ENCODE measurements around the gene TBC1D16. TPM values are rescaled to one million over a fixed set of nuclear protein-coding genes. Genes with fewer than 3 reads are reported as not detected.

TBC1D16 gene
- total RNA-seq, 1 experiment from 2014 or later = 85.8 TPM

DNA sequence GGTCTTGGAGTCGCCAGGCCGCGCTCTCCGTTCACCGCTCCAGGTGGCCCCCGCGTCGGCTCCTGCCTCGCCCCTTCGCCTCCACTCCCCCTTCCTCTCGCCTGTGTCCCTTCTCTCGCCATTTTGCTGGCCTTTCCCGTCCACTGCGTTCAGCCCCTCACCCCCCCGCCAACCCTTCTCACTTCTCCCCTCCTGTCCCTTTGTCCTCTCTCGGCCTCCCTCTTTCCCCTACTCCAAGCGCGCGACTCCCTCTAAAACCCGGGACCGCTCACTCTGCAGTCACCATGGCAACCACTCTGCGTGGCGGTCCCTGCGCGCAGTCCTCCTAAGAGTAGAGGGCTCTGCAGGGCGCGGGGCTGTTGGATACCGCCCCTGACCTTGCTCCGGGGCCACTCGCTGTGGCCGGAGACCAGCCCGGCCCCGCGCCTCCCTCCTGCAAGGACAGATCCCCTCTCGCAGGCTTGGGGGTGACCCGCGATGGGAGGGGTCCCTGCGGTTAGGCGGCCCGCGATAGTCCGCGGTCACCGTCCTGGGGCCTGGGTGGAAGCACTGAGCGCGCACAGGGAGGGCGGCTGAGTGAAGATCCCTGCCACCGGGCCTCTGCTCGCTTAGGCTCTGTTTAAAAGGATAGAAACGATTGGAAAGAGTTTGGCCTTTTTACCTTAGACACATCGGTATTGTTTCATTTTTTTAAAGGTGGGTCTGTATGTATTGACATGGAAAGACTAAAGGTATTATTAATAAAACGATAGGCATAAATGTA is 1.2 kb upstream of the TBC1D16 start:
- Histone ChIP-seq H3K27ac (ENCODE audit: insufficient read length, low read depth, low read length) (no peak overlapping the region), H2BK15ac (ENCODE audit: low read depth, low read length) (no peak overlapping the region), H2BK12ac (ENCODE audit: insufficient read length, low read depth, low read length) (no peak overlapping the region), H2BK5ac (ENCODE audit: insufficient read length, low read length) (no peak overlapping the region), H4K8ac (replicated peaks; ENCODE audit: insufficient read length, low read depth, low read length) (no peak overlapping the region), H3K79me1 (ENCODE audit: insufficient read depth, low read depth, low read length, poor library complexity, severe bottlenecking) (peaks cover 4% of the 10 kb centered on the region), H3K4me2 (ENCODE audit: insufficient read depth, insufficient read length, low read length) (peak overlapping the region; percentile 46), H4K91ac (ENCODE audit: insufficient read length, low read depth, low read length) (no peak overlapping the region), H3K79me2 (ENCODE audit: insufficient read depth, low read length) (peaks cover 21% of the 10 kb centered on the region; the same call in 1 of the 2 replicates), H3K4ac (ENCODE audit: low read depth, low read length) (no peak overlapping the region), H2AFZ (ENCODE audit: low read length) (no peak overlapping the region), H2BK120ac (ENCODE audit: low read depth, low read length, poor library complexity, severe bottlenecking) (no peak overlapping the region), H2BK20ac (ENCODE audit: low read depth, low read length, poor library complexity, severe bottlenecking) (no peak overlapping the region), H3K27me3 (ENCODE audit: insufficient read depth, low read length) (no peaks in the 10 kb centered on the region), H3K4me1 (ENCODE audit: insufficient read depth, low read length) (no peaks in the 10 kb centered on the region; the same call in 1 of the 2 replicates), H3K9ac (ENCODE audit: extremely low read depth, insufficient read length, low read length) (peak overlapping the region; percentile 28), H4K20me1 (ENCODE audit: control insufficient read depth, insufficient read depth, insufficient read length) (peaks cover under 1% of the 10 kb centered on the region), H4K5ac (ENCODE audit: insufficient read length, low read depth, low read length) (no peak overlapping the region), H2AK5ac (ENCODE audit: insufficient read length, low read length) (no peak overlapping the region), H3T11ph (ENCODE audit: low read length) (no peak overlapping the region), H3K23ac (ENCODE audit: insufficient read length, low read depth, low read length) (no peak overlapping the region), H3K56ac (ENCODE audit: insufficient read length, low read depth, low read length) (no peak overlapping the region), H3K23me2 (ENCODE audit: insufficient read length, low read depth, low read length, poor library complexity, severe bottlenecking) (peaks cover 12% of the 10 kb centered on the region), H3K18ac (ENCODE audit: insufficient read length, low read depth, low read length) (peak overlapping the region; percentile 94), H3K9me3 (ENCODE audit: control insufficient read depth, low read depth, low read length) (no peaks in the 10 kb centered on the region), H3K14ac (ENCODE audit: insufficient read depth, low read length) (peak overlapping the region; percentile 96; the same call in 1 of the 2 replicates)
- no peaks in the 10 kb centered on the region for H3K27me3 Mint-ChIP-seq (ENCODE audit: low read depth)
- H3K36me3 Mint-ChIP-seq (ENCODE audit: insufficient read depth in 1 of 3, low read depth in 3 of 3) = peaks cover 11 to 22% (median 14%) of the 10 kb centered on the region in 3 experiments; a peak in 6 of 7 replicates
- H3K4me1 Mint-ChIP-seq = peaks cover 23 to 31% of the 10 kb centered on the region in 2 experiments
- peak; percentile 82 for DNase-seq
- peaks cover 4 to 5% of the 10 kb centered on the region in 2 experiments; a peak in 3 of 5 replicates for H3K9me3 Mint-ChIP-seq
- peak overlapping the region; percentile 88 to 96 for H3K4me3 Mint-ChIP-seq
- no CpG with 5 or more reads among the region's 52 CpGs for WGBS (ENCODE audit: extremely low coverage, insufficient read length, low lambda C conversion rate)
- TF ChIP-seq CTCF (conservative IDR thresholded peaks at IDR 0.05) = no peak
- peak overlapping the region; percentile 43 to 98 (median 90); a peak in 4 of 7 replicates for H3K27ac Mint-ChIP-seq
